Measurements from ENCODE around the gene MOGAT3. TPM values are rescaled to one million over a fixed set of nuclear protein-coding genes. Genes with fewer than 3 reads are reported as not detected.
A peak's percentile ranks its signal among the peaks of the same experiment; 100 is the strongest.

MOGAT3 gene
- total and polyA plus RNA-seq, 2 of the 4 experiments (the other 2 are of a cell fraction) = not detected

DNA sequence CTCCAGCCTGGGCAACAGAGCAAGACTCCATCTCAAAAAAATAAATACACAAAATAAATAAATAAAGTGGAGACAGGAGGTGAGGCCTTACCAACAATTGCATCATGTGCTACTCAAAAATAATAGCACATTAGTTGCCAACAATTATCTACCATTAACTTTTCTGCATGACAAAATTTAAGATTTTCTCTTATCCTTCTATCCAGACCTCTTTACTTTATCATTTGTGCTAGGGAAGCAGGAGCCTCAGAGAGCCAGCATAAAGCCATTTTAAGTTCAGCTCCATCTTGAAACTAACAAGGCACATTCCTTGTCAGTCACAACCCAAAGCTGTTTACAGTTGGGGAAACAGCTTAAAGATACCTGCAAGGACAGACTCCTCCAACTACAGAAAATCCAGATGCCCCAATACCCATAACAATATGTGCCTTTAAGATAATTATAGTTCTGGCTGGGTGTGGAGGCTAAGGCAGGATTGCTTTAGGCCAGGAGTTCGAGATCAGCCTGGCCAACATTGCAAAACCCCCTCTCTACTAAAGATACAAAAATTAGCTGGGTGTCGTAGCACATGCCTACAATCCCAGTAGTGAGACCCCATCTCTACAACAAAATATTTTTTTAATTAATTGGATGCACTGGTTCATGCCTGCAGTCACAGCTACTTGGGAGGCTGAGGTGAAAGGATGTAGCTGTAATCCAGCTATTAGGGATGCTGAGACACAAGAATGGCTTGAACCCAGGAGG lies 48.8 kb downstream of the MOGAT3 start:
- Histone ChIP-seq H3K4me2 (ENCODE audit: low read depth, low read length) (no peak overlapping the region), H4K5ac (ENCODE audit: low read depth, low read length) (no peak overlapping the region), H3K9ac (ENCODE audit: low read depth, low read length) (no peak overlapping the region), H3K36me3 (ENCODE audit: control insufficient read depth, insufficient read depth, low read length) (peaks cover 5% of the 10 kb centered on the region), H2AK9ac (replicated peaks; ENCODE audit: low read depth, low read length, poor library complexity) (no peak overlapping the region), H2BK20ac (ENCODE audit: low read depth, low read length) (no peak overlapping the region), H3K4ac (ENCODE audit: low read depth, low read length) (no peak overlapping the region), H3K56ac (ENCODE audit: extremely low read depth, insufficient read depth, low read length) (no peak overlapping the region), H3K9me1 (ENCODE audit: insufficient read depth, low read length) (no peaks in the 10 kb centered on the region; the same call in none of the 2 replicates), H3K27me3 (ENCODE audit: control insufficient read depth, insufficient read depth, low read length) (peaks cover 9% of the 10 kb centered on the region), H2AK5ac (ENCODE audit: low read depth, low read length) (no peak overlapping the region), H3K79me1 (ENCODE audit: low read depth in 1 of 2, low read length in 2 of 2) (peaks cover 10 to 21% of the 10 kb centered on the region in 2 experiments), H3K9me3 (ENCODE audit: control insufficient read depth, insufficient read depth, low read length) (no peaks in the 10 kb centered on the region), H2BK120ac (ENCODE audit: low read depth, low read length) (no peak overlapping the region), H2BK15ac (ENCODE audit: low read depth, low read length) (no peak overlapping the region), H3K4me1 (ENCODE audit: control insufficient read depth, insufficient read depth, low read length) (peaks cover 2% of the 10 kb centered on the region; the same call in 1 of the 2 replicates), H4K8ac (ENCODE audit: low read depth in 2 of 2, low read length in 2 of 2) (no peak overlapping the region), H3K14ac (replicated peaks; ENCODE audit: low read depth, low read length) (no peak overlapping the region), H3K27ac (ENCODE audit: insufficient read depth, low read length) (no peak overlapping the region), H4K20me1 (ENCODE audit: insufficient read depth, low read length) (no peaks in the 10 kb centered on the region), H2AFZ (replicated peaks; ENCODE audit: low read length, poor library complexity) (no peak overlapping the region), H2BK5ac (ENCODE audit: low read depth, low read length, poor library complexity, severe bottlenecking) (no peak overlapping the region), H3K23ac (ENCODE audit: low read depth, low read length) (no peak overlapping the region), H3K18ac (ENCODE audit: low read depth, low read length) (no peak overlapping the region), H3K4me3 (ENCODE audit: insufficient read depth, low read depth, low read length) (no peak overlapping the region), H4K91ac (ENCODE audit: insufficient read depth, low read depth, low read length) (no peak overlapping the region)
- BruUV-seq (replicated peaks) = no TSS peak
- dilution Hi-C loops (cut with HindIII; ENCODE audit: low sequenced_read_pairs, unreplicated experiment) (no loop called here), intact Hi-C loops (cut with micrococcal nuclease) (no loop called here), in situ Hi-C loops (cut with MboI; ENCODE audit: low sequenced_read_pairs) (no loop called here)
- POLR2A ChIA-PET (ENCODE audit: unreplicated experiment) = no interaction called here
- ATAC-seq (ENCODE audit: low read depth) (no peak), DNase-seq (no peak)
- CTCF ChIA-PET = no interaction called here
- WGBS, 2 experiments (ENCODE audit: extremely low coverage in 2 of 2, insufficient read length in 1 of 2) = no CpG with 5 or more reads among the region's 2 CpGs
- TF ChIP-seq CEBPB (IDR thresholded peaks at IDR 0.05; ENCODE audit: low read depth, low read length) (0 out of 2 replicates have a peak, but pooled peaks have one; percentile 48), MAZ (IDR thresholded peaks at IDR 0.05; ENCODE audit: borderline replicate concordance, low read depth, low read length) (no peak), CHD1 (IDR thresholded peaks at IDR 0.05; ENCODE audit: low read depth, low read length) (no peak)

Small RNAs within 50 kb of the gene (microRNA-seq; reads per million reads assigned to microRNA genes)
- 0 to 1.0 reads per million in 2 experiments for gene MIR4653 (ENCODE audit: insufficient read depth in 1 of 2, insufficient read length in 1 of 2, unreplicated experiment in 1 of 2)

Small RNAs within 50 kb of the gene (small RNA-seq; reads per million reads assigned to genes)
- gene MIR4653 = 0 to 0.65 (median 0) reads per million in 5 experiments

Other genes with a start within 250 kb of the MOGAT3 start
- gene MUC12, start 231.5 kb downstream of the MOGAT3 start, total RNA-seq (2012; rRNA removed) = not detected in 2 replicates
- gene MUC12, start 231.5 kb downstream of the MOGAT3 start, polyA plus RNA-seq (2012; rRNA removed) = 4.0 and 4.1 TPM in 2 replicates
- not detected in 2 replicates for gene MUC17, start 181.0 kb downstream of the MOGAT3 start, total RNA-seq (2012; rRNA removed)
- under 0.01 TPM in 1 of 2 replicates, not detected in the other for gene MUC17, start 181.0 kb downstream of the MOGAT3 start, polyA plus RNA-seq (2012; rRNA removed)
- 3.9 and 4.4 TPM in 2 replicates for gene TRIM56, start 115.6 kb downstream of the MOGAT3 start, total RNA-seq (2012; rRNA removed)
- gene TRIM56, start 115.6 kb downstream of the MOGAT3 start, polyA plus RNA-seq (2012; rRNA removed) = 4.7 and 5.9 TPM in 2 replicates
- 1,441 and 1,485 TPM in 2 replicates for gene SERPINE1, start 73.9 kb downstream of the MOGAT3 start, total RNA-seq (2012; rRNA removed)
- gene SERPINE1, start 73.9 kb downstream of the MOGAT3 start, polyA plus RNA-seq (2012; rRNA removed) = 2,783 and 2,870 TPM in 2 replicates
- 233 and 295 TPM in 2 replicates for gene AP1S1, start 46.6 kb downstream of the MOGAT3 start, total RNA-seq (2012; rRNA removed)
- gene AP1S1, start 46.6 kb downstream of the MOGAT3 start, polyA plus RNA-seq (2012; rRNA removed) = 178 and 187 TPM in 2 replicates
- 0.18 and 0.28 TPM in 2 replicates for gene VGF, start 35.5 kb downstream of the MOGAT3 start, total RNA-seq (2012; rRNA removed)
- 0.50 and 0.59 TPM in 2 replicates for gene VGF, start 35.5 kb downstream of the MOGAT3 start, polyA plus RNA-seq (2012; rRNA removed)
- gene NAT16, start 20.7 kb downstream of the MOGAT3 start, total RNA-seq (2012; rRNA removed) = not detected in 2 replicates
- gene NAT16, start 20.7 kb downstream of the MOGAT3 start, polyA plus RNA-seq (2012; rRNA removed) = 0.03 and 0.05 TPM in 2 replicates
- gene PLOD3, start 16.5 kb upstream of the MOGAT3 start, total RNA-seq (2012; rRNA removed) = 21.7 and 24.4 TPM in 2 replicates
- 159 and 167 TPM in 2 replicates for gene PLOD3, start 16.5 kb upstream of the MOGAT3 start, polyA plus RNA-seq (2012; rRNA removed)
- gene ZNHIT1, start 17.1 kb upstream of the MOGAT3 start, total RNA-seq (2012; rRNA removed) = 31.7 and 34.4 TPM in 2 replicates
- gene ZNHIT1, start 17.1 kb upstream of the MOGAT3 start, polyA plus RNA-seq (2012; rRNA removed) = 47.1 and 62.9 TPM in 2 replicates
- 0.56 and 0.72 TPM in 2 replicates for gene CLDN15, start 36.8 kb upstream of the MOGAT3 start, total RNA-seq (2012; rRNA removed)
- 5.4 and 6.7 TPM in 2 replicates for gene CLDN15, start 36.8 kb upstream of the MOGAT3 start, polyA plus RNA-seq (2012; rRNA removed)
- 241 and 293 TPM in 2 replicates for gene FIS1, start 44.0 kb upstream of the MOGAT3 start, total RNA-seq (2012; rRNA removed)
- 470 and 489 TPM in 2 replicates for gene FIS1, start 44.0 kb upstream of the MOGAT3 start, polyA plus RNA-seq (2012; rRNA removed)
- 23.1 and 34.1 TPM in 2 replicates for gene IFT22, start 120.8 kb upstream of the MOGAT3 start, total RNA-seq (2012; rRNA removed)
- gene IFT22, start 120.8 kb upstream of the MOGAT3 start, polyA plus RNA-seq (2012; rRNA removed) = 27.3 and 29.3 TPM in 2 replicates
- not detected in 2 replicates for gene COL26A1, start 161.8 kb upstream of the MOGAT3 start, total RNA-seq (2012; rRNA removed)
- not detected in 2 replicates for gene COL26A1, start 161.8 kb upstream of the MOGAT3 start, polyA plus RNA-seq (2012; rRNA removed)

All from IMR-90 (cell line).